HL-60 (cell line): ENCODE results near the gene HOXB7.

Experiments used
- DNase-seq, 2 experiments: peaks; one replicate each; pipeline ENCODE4 v3.0.0-alpha.2; 2010 to 2020; ENCODE audit warnings: low read depth in 1 of 2, low spot score in 1 of 2
- H3K27ac ChIP-seq: fragments of 250-450 bp; sonication (Bioruptor Pico); replicated peaks from 2 replicates; pipeline ENCODE4 v1.5.1; 2020; ENCODE audit warnings: mild to moderate bottlenecking, moderate library complexity
- H3K27me3 ChIP-seq: fragments of 250-450 bp; sonication (Bioruptor Pico); 2 replicates; pipeline ENCODE4 v1.5.1; 2021; ENCODE audit warnings: mild to moderate bottlenecking, moderate library complexity; ENCODE audit not compliant: insufficient read depth, poor library complexity, severe bottlenecking
- H3K4me3 ChIP-seq: replicated peaks from 2 replicates; pipeline ENCODE4 v1.5.1; 2011; ENCODE audit warnings: mild to moderate bottlenecking, control low read depth, low read length; ENCODE audit not compliant: insufficient read depth
- GABPA ChIP-seq: IDR thresholded peaks from 2 replicates; pipeline ENCODE4 v1.6.1; 2012; ENCODE audit warnings: low read depth
- POLR2AphosphoS5 ChIP-seq: IDR thresholded peaks from 2 replicates; pipeline ENCODE4 v1.6.1; 2012; ENCODE audit warnings: low read depth
- SPI1 ChIP-seq: IDR thresholded peaks from 2 replicates; pipeline ENCODE4 v1.6.1; 2012; ENCODE audit warnings: low read depth, mild to moderate bottlenecking, borderline replicate concordance
- TF ChIP-seq, protein P1 (sequence below): IDR thresholded peaks from one replicate; pipeline ENCODE4 v1.5.1; 2011; ENCODE audit warnings: low read length, control low read depth, inconsistent platforms; ENCODE audit not compliant: insufficient read depth
- TF ChIP-seq, protein P2 (sequence below): IDR thresholded peaks from 2 replicates; pipeline ENCODE4 v1.6.1; 2012; ENCODE audit warnings: low read depth; ENCODE audit not compliant: insufficient replicate concordance

HOXB7 gene

DNA sequence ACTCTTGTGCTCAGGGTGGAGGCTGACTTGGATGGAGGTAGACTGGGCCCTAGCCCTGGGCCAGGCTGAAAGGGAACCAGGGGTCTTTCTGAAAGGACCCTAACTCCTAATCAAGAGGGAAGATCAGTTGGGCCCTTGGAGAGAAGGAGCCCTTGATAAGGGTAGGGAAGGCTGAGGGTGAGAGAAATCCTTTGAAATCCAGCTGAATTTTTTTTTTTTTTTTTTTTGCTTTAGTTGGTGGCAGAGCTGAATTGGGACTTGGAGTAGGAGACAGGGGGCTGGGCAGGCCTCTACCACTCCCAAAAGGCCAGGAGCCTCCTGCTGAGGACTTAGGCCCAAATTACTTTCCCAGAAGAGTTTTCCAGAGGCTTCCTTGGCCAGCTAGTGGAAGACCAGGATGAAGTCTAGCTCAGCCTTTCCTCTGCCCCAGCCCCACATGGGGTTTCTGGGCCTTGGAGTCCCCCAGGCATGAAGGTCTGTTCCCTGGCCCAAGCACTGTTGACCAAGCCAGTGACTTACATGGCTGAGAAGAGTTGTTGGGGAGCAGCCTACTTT lies 20.1 kb downstream of the HOXB7 start:
- Histone ChIP-seq H3K4me3 (no peak overlapping the region), H3K27me3 (peaks cover 75% of the 10 kb centered on the region), H3K27ac (no peak overlapping the region)
- no peak for DNase-seq
- TF ChIP-seq, protein P1, sequence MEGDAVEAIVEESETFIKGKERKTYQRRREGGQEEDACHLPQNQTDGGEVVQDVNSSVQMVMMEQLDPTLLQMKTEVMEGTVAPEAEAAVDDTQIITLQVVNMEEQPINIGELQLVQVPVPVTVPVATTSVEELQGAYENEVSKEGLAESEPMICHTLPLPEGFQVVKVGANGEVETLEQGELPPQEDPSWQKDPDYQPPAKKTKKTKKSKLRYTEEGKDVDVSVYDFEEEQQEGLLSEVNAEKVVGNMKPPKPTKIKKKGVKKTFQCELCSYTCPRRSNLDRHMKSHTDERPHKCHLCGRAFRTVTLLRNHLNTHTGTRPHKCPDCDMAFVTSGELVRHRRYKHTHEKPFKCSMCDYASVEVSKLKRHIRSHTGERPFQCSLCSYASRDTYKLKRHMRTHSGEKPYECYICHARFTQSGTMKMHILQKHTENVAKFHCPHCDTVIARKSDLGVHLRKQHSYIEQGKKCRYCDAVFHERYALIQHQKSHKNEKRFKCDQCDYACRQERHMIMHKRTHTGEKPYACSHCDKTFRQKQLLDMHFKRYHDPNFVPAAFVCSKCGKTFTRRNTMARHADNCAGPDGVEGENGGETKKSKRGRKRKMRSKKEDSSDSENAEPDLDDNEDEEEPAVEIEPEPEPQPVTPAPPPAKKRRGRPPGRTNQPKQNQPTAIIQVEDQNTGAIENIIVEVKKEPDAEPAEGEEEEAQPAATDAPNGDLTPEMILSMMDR, result no peak
- TF ChIP-seq, protein P2, sequence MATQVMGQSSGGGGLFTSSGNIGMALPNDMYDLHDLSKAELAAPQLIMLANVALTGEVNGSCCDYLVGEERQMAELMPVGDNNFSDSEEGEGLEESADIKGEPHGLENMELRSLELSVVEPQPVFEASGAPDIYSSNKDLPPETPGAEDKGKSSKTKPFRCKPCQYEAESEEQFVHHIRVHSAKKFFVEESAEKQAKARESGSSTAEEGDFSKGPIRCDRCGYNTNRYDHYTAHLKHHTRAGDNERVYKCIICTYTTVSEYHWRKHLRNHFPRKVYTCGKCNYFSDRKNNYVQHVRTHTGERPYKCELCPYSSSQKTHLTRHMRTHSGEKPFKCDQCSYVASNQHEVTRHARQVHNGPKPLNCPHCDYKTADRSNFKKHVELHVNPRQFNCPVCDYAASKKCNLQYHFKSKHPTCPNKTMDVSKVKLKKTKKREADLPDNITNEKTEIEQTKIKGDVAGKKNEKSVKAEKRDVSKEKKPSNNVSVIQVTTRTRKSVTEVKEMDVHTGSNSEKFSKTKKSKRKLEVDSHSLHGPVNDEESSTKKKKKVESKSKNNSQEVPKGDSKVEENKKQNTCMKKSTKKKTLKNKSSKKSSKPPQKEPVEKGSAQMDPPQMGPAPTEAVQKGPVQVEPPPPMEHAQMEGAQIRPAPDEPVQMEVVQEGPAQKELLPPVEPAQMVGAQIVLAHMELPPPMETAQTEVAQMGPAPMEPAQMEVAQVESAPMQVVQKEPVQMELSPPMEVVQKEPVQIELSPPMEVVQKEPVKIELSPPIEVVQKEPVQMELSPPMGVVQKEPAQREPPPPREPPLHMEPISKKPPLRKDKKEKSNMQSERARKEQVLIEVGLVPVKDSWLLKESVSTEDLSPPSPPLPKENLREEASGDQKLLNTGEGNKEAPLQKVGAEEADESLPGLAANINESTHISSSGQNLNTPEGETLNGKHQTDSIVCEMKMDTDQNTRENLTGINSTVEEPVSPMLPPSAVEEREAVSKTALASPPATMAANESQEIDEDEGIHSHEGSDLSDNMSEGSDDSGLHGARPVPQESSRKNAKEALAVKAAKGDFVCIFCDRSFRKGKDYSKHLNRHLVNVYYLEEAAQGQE, result no peak
- TF ChIP-seq GABPA, result no peak
- no peak for TF ChIP-seq POLR2AphosphoS5
- TF ChIP-seq SPI1, result no peak

DNA sequence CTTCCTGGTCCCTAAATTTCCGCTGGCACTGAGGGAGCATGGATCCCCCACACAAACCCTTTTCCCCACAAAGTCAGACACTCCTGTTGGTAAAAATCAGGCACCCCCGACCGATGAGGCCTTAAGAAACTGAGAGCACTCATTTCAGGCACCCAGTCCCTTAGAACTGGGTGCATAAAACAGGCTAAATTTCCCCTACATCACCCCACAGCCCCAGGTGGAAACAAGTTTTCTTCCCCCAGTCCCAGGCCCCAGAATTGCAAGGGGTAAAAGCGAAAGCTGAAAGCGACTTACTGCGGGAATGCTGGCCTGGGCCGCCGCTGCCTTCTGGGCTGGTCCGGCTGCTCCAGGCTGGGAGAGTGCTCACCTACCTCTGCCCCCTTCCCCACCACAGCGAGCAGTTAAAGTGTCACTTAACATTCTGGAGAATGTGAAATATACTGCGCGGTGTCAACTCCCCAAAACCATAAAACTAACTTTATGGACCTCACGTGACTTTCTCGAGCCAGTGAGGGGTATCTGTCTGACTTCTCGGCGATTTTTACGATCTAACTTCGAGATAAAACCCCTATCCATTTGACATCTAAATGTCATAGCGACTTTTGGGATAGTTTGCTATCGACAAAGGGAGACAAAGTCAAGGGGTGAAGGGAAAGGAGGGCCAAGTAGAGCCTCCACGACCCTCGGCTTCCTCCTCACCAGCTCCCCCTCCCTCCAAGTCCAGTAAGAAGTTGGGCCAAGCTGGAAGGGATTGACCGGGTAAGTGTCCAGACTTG lies 20.8 kb downstream of the HOXB7 start, which contains the start of gene HOXB3:
Gene HOXB3, minus strand, starts transcription at position 411 of the 776 bp plus-strand sequence. CDS start 37,767 bp downstream, outside the sequence.
- Histone ChIP-seq H3K27me3 (peaks cover 76% of the 10 kb centered on the region), H3K27ac (no peak within 1 kb of the TSS)
- DNase-seq, result no peak

DNA sequence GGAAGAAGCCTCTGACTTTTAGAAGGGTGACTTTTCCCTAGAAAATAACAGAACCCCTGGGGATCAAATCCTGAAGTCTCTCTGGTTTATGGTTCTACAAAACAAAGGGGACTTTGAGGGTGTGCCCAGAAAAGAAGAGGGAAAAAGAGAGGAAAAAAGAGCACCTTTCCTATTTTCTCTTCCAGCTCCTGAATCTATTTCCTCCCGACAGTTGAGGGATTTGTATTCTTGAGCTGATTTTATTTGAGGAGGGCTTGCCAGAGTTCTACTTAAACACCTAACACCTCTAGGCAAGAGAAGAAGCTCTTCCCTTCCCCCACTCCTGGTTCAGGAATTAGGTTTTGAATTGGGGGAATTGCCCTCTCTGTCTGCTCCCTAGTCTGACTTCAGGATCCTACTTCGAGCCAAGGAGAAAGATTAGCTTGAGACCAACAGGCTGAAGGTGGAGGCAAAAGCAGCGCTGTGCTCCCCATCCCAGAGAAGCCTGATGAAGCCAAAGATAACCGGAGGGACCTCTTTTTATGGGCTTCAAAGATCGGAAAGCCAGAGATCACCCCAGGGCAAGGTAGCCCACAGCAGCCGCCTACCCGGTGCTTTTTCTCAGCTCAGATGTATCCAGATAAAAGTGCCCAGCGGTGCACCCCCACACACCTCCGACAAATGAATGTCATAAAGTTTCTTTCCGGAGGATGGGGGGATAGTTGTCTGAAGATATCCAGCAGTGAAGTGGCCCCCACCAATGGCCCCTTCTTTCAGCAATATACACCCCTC lies 21.6 kb downstream of the HOXB7 start:
- H3K27ac ChIP-seq, result no peak overlapping the region
- H3K27me3 ChIP-seq, result peaks cover 79% of the 10 kb centered on the region
- DNase-seq, result no peak
- TF ChIP-seq SPI1 (no peak), GABPA (no peak), POLR2AphosphoS5 (no peak)
- TF ChIP-seq, protein P2, result no peak
- TF ChIP-seq, protein P1, result no peak
- H3K4me3 ChIP-seq, result no peak overlapping the region

More for the DNA sequence above, 20.8 kb downstream of the HOXB7 start, which contains the start of gene HOXB3:
- TF ChIP-seq GABPA (no peak), POLR2AphosphoS5 (no peak), SPI1 (no peak)
- TF ChIP-seq, protein P2, result no peak
- TF ChIP-seq, protein P1, result no peak
- H3K4me3 ChIP-seq, result no peak within 1 kb of the TSS
